NCI-H774 (cell line): ENCODE results near the gene TMEM117.
"Not testable (repeated sequence)": the region's sequence is repeated elsewhere in the genome, so short reads cannot be mapped to it uniquely, and the experiment has no call there.

Source experiments
- DNase-seq: peaks from one replicate; lab custom pipeline; 2025; lab: John Stamatoyannopoulos, UW

TMEM117 gene

DNA sequence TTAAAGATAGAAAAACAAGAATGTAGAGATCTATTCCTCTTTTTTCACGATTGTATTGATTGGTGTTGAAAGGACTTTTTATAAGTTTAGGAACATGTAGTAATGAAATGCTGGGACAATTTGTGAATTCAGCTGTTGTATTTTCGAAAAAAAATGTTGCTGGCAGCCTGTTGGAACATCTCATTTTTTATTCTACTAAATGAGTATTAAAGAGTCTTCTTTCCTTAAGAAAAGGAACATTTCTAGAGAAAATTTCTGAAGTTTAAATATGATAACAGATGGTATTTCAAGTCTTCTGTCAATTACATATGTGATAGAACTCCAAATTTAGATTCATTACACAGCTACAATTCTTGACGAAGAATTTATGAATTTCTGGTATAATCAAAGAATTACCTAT, 189.6 kb downstream of the TMEM117 start:
- DNase-seq: no peak

DNA sequence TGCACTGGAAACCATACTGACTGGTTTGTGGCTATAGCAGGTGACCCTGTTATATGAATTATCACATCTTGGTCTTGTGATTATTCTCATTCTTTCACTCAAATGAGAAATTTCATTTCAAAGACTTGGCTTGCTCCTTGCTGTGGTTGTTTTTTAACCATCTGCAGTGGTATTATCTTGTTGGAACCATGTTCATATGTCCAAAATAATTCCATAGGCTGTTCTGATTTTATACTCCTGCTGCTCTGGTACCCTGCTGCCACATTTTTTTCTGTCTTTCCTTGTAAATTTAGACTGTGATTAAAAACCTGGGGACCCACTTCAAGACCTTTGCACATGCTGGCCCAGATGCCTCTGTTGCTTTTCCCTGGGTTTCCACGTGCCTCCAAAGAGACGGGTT, 190.2 kb downstream of the TMEM117 start:
- no peak for DNase-seq

DNA sequence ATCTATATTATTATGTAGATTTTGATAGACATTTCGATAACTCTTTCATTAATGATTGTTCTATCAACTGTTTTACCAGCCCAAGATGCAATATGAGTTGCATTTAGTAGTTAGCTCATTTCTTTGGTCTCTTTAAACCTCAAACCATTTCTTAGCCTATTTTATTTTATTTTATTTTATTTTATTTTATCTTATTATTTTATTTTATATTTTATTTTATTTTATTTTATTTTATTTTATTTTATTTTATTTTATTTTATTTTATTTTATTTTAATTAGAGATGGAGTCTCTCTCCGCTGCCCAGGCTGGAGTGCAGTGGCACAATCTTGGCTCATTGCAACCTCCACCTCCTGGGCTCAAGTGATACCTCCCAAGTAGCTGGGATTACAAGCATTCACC, 191.0 kb downstream of the TMEM117 start:
- not testable (repeated sequence) for DNase-seq

- DNase-seq: no peak
Measured at GRCh38 chr12:44029194-44029593, 193.3 kb downstream of the TMEM117 start.

GRCh38 chr12:44031472-44032185, 195.7 kb downstream of the TMEM117 start:
- no peak for DNase-seq

DNA sequence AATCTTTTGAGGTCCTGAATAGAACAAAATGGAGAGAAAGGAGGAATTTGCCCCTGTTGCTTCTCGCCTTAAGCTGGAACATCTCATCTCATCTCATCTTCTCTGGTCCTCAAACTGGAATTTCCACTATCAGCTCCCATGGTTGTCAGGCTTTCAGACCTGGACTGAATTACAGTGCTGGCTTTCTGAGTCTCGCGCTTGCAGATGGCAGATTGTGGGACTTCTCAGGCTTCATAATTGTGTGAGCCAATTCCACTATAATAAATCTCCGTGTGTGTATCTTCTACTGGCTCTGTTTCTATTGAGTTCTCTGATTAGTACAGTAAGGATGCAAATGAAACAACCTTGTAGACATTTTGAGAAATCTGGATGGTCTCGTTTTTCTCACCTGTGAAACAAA, 199.0 kb downstream of the TMEM117 start:
- DNase-seq: no peak

DNA sequence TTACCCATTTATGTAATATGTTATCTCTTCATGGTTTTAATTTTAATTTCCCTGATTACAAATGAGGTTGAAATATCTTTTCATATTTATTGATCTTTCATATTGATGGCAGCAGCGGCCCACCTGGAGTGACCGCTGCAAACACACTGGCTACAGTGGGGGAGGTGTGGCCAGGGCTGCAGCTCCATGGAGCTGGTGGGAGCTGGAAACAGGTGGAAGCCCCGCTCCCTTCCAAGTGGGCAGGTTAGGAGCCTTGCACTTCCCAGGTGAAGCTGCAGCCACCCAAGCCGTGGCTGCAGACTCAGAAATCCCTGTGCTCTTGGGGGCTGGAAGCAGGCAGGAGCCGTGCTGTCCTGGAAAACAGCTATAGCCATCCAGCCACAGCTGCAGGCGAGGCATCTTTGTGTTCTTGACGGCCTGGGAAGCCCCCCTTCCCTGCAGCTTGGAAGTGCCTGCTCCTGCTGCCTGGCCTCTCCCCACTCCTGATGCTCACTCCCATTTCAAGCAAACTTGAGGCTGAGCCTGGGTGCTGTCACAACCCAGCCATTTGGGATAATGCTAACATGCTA, 201.1 kb downstream of the TMEM117 start:
- DNase-seq: no peak

- no peak for DNase-seq
Measured at GRCh38 chr12:44038411-44038810, 202.5 kb downstream of the TMEM117 start.

DNA sequence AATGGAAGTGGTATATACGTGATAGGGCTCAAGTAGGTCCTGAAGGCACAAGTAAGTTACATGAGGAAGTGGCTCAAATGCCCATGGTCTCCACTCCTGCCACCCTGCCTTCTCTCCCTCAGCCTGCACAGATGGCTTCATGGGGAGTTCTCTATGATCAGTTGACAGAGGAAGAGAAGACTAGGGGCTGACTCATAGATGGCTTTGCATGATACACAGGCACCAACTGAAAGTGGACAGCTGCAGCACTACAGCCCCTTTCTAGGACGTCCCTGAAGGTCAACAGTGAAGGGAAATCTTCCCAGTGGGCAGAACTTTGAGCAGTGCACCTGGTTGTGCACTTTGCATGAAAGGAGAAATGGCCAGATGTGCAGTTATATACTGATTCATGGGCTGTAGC, 208.6 kb downstream of the TMEM117 start:
- DNase-seq: not testable (repeated sequence)

- no peak for DNase-seq
Measured at GRCh38 chr12:44046732-44047417, 211.0 kb downstream of the TMEM117 start.

- DNase-seq: no peak
Measured at GRCh38 chr12:44052554-44052953, 216.7 kb downstream of the TMEM117 start.

DNA sequence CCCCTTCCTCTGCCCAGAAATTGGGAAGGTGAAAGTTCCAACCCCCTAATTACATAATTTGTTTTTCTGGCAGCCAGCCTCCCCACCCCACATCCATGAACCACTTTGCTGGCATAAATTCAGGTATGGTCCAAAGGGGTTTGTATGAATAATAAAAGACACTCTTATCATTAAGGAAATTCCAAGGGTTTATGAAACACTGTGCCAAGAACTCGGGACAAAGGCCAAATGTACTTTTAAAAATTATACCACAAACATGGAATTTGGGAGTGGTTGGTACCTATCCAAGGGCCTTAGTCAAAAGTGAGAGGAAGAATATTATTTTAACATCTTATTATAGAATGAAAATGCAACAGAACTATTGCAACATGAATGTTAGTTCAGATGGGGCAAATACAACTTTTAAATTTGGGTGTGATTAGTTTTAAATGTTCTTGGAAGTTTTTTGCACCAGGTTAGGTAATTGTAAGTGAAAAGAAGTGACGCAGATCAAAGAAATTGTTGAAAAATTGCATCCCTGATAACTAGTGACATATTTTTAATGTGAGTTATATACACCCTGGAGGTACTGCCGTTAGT, 217.8 kb downstream of the TMEM117 start:
- no peak for DNase-seq

GRCh38 chr12:44054281-44054680, 218.4 kb downstream of the TMEM117 start:
- no peak for DNase-seq

DNA sequence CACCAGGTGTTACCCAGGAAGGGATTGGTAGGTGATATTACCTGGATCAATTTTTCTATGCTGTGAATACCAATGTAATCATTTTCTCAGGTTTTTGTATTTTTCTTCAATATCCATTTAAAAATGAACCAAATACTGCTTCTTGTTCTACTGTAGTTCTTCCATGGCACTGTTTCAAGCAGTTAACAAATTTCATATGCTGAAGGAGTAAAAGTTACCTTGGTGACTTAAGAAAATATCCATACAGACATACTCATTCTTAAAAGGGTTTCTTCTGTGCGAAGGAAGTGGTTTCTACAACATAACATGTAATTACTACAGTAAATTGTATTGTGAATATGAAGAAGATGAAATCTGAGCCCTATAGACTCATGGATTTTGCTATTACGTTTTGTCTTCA, 222.5 kb downstream of the TMEM117 start:
- no peak for DNase-seq

GRCh38 chr12:44059476-44059875, 223.6 kb downstream of the TMEM117 start:
- no peak for DNase-seq

DNA sequence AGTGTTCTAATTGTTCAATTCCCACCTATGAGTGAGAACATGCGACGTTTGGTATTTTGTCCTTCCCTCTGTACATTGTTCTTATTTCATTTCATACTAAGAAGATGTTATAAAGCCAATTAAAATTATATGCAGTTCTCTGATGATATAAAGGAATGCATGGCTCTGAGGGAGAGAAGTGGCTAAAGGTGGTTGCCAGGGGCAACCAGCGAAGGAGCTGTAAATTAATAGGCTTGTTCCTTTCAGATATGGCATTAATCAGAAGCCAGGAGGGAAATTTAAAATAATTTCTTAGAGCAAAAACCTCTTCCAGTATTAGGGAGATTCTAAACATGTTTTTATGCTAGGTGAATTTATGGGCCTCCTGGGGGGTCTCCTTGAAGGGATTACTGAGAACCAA, 227.8 kb downstream of the TMEM117 start:
- DNase-seq: no peak

- DNase-seq: no peak
Measured at GRCh38 chr12:44076871-44077270, 241.0 kb downstream of the TMEM117 start.

GRCh38 chr12:44077294-44077693, 241.4 kb downstream of the TMEM117 start:
- no peak for DNase-seq

- DNase-seq: no peak
Measured at GRCh38 chr12:44078273-44078672, 242.4 kb downstream of the TMEM117 start.

DNA sequence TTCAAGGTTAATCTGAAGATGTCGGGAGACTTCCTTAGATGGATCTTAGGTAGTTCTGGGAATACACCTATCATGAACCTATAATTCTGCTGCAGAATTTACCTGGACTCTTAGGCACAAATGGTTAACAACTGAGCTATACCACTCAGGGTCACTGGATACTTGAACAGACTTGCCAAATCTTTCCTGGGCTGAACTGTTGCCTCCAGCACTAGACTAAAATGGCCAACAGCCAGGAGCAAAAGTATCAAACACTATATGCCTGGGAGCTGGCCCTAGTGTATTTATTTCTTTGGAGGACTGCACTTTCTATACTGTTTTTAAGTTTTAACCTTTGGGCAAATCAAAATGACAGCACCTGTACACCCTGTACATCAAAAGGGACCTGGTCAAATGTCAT, 252.8 kb downstream of the TMEM117 start:
- DNase-seq: no peak

- no peak for DNase-seq
Measured at GRCh38 chr12:44091948-44092606, 256.2 kb downstream of the TMEM117 start.

DNA sequence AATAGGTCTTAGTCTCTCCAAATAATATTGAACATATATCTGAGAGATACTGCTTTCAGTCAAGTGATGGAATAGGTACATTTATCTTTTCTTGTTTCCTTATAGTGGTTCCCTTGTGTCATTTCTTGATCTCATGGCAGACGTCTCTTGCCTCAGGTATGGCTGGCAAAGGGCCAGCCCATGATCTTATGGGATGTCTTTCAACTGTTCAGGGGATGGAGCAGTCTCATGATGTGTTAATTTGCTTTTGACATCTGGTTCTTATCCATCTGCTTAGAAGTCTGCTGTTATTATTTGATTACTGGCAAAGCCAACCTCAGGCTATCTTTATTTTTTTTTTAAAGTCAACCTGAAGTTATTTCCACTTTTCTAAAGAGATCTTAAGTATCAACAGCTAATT, 262.9 kb downstream of the TMEM117 start:
- no peak for DNase-seq

DNA sequence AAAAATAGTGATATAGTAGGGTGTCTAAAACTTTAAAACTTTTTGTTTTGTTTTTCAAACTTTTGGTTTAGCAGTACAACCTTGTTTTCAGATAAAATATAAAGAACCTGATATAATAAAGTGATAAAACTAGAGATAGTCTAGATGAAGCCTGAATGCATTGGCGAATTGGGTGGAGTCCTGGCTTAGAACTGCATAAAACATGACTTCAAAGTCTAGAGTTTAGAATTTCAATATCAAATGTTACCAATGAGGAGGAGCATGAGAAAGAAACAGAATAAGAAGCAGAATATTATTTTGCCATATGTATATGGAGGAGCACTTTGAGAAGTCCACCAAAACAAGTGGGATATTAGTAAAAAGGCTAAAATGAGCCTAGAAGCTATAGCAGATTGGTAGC, 263.6 kb downstream of the TMEM117 start:
- no peak for DNase-seq
